PFSK-1 (cell line): ENCODE data around the gene HAPLN3.

Experiments used
- FOXP2 ChIP-seq: optimal IDR thresholded peaks from 2 replicates; pipeline ENCODE3; 2011; ENCODE audit warnings: borderline replicate concordance, control low read depth, inconsistent platforms; ENCODE audit not compliant: insufficient read depth; ENCODE audit errors: extremely low read length, extremely low read depth
- POLR2AphosphoS5 ChIP-seq: IDR thresholded peaks from 2 replicates; pipeline ENCODE4 v1.6.1; 2012; ENCODE audit warnings: low read depth, mild to moderate bottlenecking, control low read depth, low read length, moderate library complexity
- SIN3A ChIP-seq: IDR thresholded peaks from 2 replicates; pipeline ENCODE4 v1.6.1; 2012; ENCODE audit warnings: mild to moderate bottlenecking, low read length, moderate library complexity, borderline replicate concordance; ENCODE audit not compliant: insufficient read depth
- TAF1 ChIP-seq: IDR thresholded peaks from 2 replicates; pipeline ENCODE4 v1.6.1; 2012; ENCODE audit warnings: low read length, control low read depth, borderline replicate concordance; ENCODE audit not compliant: insufficient read depth
- TF ChIP-seq, protein P1 (sequence below), 2 experiments: IDR thresholded peaks; 2 replicates each; pipeline versions ENCODE4 v1.6.1 to v1.8.0; 2011 to 2012; ENCODE audit warnings: low read depth in 2 of 2, low read length in 2 of 2, control low read depth in 1 of 2, inconsistent platforms in 1 of 2, mild to moderate bottlenecking in 1 of 2, moderate library complexity in 1 of 2; ENCODE audit not compliant: insufficient read depth in 1 of 2

Gene HAPLN3

DNA sequence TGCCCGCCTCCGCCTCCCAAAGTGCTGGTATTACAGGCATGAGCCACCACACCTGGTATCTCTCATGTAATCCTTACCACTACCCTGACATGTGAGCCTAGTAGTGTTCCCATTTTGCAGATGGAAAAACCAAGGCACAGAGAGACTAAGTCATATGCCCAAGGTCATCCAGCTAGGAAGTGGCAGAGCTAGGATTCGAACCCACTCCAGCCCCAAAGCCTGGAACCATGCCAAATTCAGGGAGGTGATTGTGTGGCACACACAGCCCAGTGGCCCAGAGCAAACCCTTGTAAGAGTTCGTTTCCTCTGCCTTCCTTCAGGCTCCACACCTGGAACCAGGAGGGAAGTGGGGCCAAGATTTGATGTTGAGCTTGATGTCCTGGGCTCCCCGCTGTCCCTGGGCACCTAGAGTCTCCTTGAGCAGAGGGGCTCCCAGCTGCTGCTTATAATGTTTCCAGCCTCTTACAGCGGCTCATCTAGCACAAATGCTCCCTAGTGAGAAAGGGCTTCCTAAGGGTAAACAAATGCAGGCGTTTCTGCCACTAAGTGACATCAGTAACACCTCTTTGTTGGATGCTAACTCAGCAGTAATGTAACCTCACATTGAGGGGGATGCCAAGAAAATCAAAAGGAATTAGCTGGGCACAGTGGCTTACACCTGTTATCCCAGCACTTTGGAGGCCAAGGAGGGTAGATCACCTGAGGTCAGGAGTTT, 3.6 kb downstream of the HAPLN3 start:
- TF ChIP-seq SIN3A (no peak), TAF1 (no peak), POLR2AphosphoS5 (no peak), FOXP2 (no peak)
- TF ChIP-seq, protein P1, sequence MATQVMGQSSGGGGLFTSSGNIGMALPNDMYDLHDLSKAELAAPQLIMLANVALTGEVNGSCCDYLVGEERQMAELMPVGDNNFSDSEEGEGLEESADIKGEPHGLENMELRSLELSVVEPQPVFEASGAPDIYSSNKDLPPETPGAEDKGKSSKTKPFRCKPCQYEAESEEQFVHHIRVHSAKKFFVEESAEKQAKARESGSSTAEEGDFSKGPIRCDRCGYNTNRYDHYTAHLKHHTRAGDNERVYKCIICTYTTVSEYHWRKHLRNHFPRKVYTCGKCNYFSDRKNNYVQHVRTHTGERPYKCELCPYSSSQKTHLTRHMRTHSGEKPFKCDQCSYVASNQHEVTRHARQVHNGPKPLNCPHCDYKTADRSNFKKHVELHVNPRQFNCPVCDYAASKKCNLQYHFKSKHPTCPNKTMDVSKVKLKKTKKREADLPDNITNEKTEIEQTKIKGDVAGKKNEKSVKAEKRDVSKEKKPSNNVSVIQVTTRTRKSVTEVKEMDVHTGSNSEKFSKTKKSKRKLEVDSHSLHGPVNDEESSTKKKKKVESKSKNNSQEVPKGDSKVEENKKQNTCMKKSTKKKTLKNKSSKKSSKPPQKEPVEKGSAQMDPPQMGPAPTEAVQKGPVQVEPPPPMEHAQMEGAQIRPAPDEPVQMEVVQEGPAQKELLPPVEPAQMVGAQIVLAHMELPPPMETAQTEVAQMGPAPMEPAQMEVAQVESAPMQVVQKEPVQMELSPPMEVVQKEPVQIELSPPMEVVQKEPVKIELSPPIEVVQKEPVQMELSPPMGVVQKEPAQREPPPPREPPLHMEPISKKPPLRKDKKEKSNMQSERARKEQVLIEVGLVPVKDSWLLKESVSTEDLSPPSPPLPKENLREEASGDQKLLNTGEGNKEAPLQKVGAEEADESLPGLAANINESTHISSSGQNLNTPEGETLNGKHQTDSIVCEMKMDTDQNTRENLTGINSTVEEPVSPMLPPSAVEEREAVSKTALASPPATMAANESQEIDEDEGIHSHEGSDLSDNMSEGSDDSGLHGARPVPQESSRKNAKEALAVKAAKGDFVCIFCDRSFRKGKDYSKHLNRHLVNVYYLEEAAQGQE (IDR thresholded peaks at IDR 0.05; ENCODE audit: insufficient read depth in 1 of 2, low read depth in 2 of 2, low read length in 2 of 2) = no peak

DNA sequence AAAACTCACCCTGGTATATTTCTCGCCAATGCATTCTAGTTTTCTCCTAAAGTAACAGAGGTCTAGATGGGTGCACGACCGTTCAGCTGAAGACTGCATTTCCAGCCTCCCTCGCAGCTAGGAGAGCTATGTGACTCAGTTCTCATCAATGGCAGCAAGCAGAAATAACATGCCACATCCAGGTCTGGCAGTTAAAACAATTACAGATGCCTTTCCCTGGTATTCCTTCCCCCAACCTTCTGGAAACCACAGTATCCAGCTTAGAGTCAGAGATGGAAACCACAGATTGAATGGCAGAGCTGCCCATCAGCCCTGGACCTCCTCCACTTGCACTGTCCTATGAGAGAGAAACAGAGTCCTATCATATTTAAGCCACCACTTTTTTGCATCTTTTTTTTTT, 4.8 kb downstream of the HAPLN3 start:
- TF ChIP-seq POLR2AphosphoS5 (no peak), FOXP2 (no peak), SIN3A (no peak), TAF1 (no peak)
- TF ChIP-seq, protein P1 (IDR thresholded peaks at IDR 0.05; ENCODE audit: insufficient read depth in 1 of 2, low read depth in 2 of 2, low read length in 2 of 2) = no peak

DNA sequence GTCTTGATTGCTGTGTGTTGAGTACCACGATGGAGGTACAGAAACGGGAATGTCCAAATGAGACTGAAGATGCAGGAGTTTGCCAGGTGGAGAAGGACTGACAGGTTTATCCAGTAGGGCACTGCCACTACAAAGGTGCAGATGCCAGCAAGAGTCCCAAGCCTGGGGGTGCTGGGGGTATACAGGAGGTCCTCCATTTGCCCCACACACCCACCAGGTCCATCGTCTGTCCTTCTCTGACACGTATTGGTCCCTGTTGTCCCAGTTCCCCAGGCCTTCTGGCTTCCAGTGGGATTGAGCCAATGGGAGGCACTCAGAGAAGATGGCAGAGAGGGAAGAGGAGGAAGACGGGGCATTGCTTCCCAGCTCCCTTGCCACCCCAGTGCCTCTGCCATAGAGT, 6.6 kb downstream of the HAPLN3 start:
- no peak for TF ChIP-seq SIN3A
- no peak for TF ChIP-seq POLR2AphosphoS5
- TF ChIP-seq TAF1 = no peak
- TF ChIP-seq, protein P1 (IDR thresholded peaks at IDR 0.05; ENCODE audit: insufficient read depth in 1 of 2, low read depth in 2 of 2, low read length in 2 of 2) = no peak
- TF ChIP-seq FOXP2 = no peak

DNA sequence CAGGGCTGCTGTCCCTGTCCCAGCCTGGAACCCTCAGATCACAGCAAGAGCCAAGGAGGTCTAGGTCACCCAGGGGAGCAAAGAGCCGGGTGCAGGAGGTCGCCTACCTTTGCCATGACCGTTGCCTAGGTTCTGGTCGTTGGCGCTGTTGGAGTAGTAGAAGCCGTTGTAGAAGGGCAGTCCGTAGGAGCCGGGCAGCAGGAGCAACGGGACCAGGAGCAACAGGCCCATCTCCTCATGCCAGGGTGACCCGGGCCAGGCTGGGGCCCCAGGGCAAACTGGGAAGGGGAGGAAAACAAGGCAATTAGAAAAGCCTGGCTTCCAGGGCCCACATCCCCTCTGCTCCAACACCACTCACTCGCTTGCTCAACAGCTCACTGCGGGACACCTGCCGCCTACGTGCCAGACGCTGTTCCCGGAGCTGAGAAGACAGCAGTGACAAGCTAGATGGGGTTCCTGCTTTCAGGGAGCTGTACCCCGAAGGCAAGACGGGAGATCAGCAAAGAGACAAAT, 8.2 kb downstream of the HAPLN3 start:
- no peak for TF ChIP-seq SIN3A
- TF ChIP-seq FOXP2 = no peak
- TF ChIP-seq, protein P1 (IDR thresholded peaks at IDR 0.05; ENCODE audit: insufficient read depth in 1 of 2, low read depth in 2 of 2, low read length in 2 of 2) = no peak
- no peak for TF ChIP-seq POLR2AphosphoS5
- TF ChIP-seq TAF1 = no peak

DNA sequence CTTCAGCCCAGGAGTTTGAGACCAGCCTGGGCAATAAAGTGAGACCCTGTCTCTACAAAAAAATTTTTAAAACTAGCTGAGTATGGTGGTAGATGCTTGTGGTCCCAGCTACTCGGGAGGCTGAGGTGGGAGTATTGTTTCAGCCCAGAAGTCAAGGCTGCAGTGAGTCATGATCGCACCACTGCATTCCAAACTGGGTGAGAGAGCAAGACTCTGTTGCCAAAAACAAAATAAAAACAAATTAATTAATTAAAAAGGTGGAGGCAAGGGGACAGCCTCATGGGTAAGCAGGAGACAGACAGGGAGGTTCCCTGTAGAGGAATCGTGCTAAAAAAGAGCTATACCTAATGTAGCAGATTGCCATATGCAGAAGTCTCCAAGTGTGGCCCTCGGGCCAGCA, 12.6 kb downstream of the HAPLN3 start:
- TF ChIP-seq SIN3A (no peak), POLR2AphosphoS5 (no peak), TAF1 (no peak), FOXP2 (no peak)
- TF ChIP-seq, protein P1 (IDR thresholded peaks at IDR 0.05; ENCODE audit: insufficient read depth in 1 of 2, low read depth in 2 of 2, low read length in 2 of 2) = no peak
